RCC 7860 (cell line): ENCODE measurements around the gene IRF9.
A peak's percentile ranks its signal among the peaks of the same experiment; 100 is the strongest.
"Not testable (repeated sequence)": the region's sequence is repeated elsewhere in the genome, so short reads cannot be mapped to it uniquely, and the experiment has no call there.

ENCODE experiments used
- DNase-seq: peaks from one replicate; pipeline ENCODE4 v3.0.0-alpha.2; 2015; ENCODE audit warnings: low spot score
- FAIRE-seq: peaks from 2 replicates; lab custom pipeline; 2012; peaks lifted over from hg19 to GRCh38; lab: Jason Lieb, UNC

The IRF9 gene

GRCh38 chr14:24188251-24189058, 27.4 kb downstream of the IRF9 start, which contains the start of gene IPO4:
Gene IPO4 (minus strand): TSS chr14:24188816. CDS start chr14:24188787, 29 bp downstream.
- DNase-seq (peak; percentile 84), FAIRE-seq (no peak)

GRCh38 chr14:24189059-24189375, 28.0 kb downstream of the IRF9 start:
- DNase-seq (no peak), FAIRE-seq (no peak)

- DNase-seq (no peak), FAIRE-seq (no peak)
Observed at GRCh38 chr14:24189460-24189859, 28.4 kb downstream of the IRF9 start.

- DNase-seq = no peak
- no peak for FAIRE-seq
Observed at GRCh38 chr14:24190416-24190815, 29.4 kb downstream of the IRF9 start.

GRCh38 chr14:24192933-24193332, 31.9 kb downstream of the IRF9 start:
- DNase-seq = no peak
- no peak for FAIRE-seq

- DNase-seq (no peak), FAIRE-seq (no peak)
Observed at GRCh38 chr14:24194186-24194872, 33.3 kb downstream of the IRF9 start.

GRCh38 chr14:24194873-24195185, 33.8 kb downstream of the IRF9 start:
- no peak for DNase-seq
- no peak for FAIRE-seq

- DNase-seq (peak; percentile 50), FAIRE-seq (no peak)
Observed at GRCh38 chr14:24195186-24196070, 34.4 kb downstream of the IRF9 start, which contains the start of gene TM9SF1. Gene TM9SF1 (minus strand): TSS chr14:24195441. CDS start chr14:24195019, 422 bp downstream.

GRCh38 chr14:24196071-24197055, 35.3 kb downstream of the IRF9 start:
- no peak for DNase-seq
- FAIRE-seq = no peak

GRCh38 chr14:24197056-24197450, 36.0 kb downstream of the IRF9 start:
- DNase-seq = no peak
- FAIRE-seq = no peak

GRCh38 chr14:24198814-24199524, 37.9 kb downstream of the IRF9 start:
- DNase-seq (no peak), FAIRE-seq (no peak)

GRCh38 chr14:24202538-24202937, 41.5 kb downstream of the IRF9 start:
- FAIRE-seq, DNase-seq: not testable (repeated sequence)

GRCh38 chr14:24203249-24203886, 42.3 kb downstream of the IRF9 start:
- not testable (repeated sequence) for FAIRE-seq, DNase-seq

GRCh38 chr14:24204163-24205146, 43.4 kb downstream of the IRF9 start:
- FAIRE-seq (no peak), DNase-seq (no peak)

- FAIRE-seq = no peak
Observed at GRCh38 chr14:24206260-24207103, 45.4 kb downstream of the IRF9 start.

GRCh38 chr14:24207104-24207551, 46.1 kb downstream of the IRF9 start:
- FAIRE-seq (no peak), DNase-seq (no peak)

More at GRCh38 chr14:24206260-24207103, 45.4 kb downstream of the IRF9 start:
- DNase-seq = no peak

GRCh38 chr14:24207625-24208024, 46.6 kb downstream of the IRF9 start:
- no peak for FAIRE-seq
- DNase-seq = no peak
